Pons (tissue), 1 donor: ENCODE measurements around the gene PKIG.

Experiments
- DNase-seq: peaks from one replicate; pipeline ENCODE4 v3.0.0-alpha.2; 2016; ENCODE audit warnings: low spot score

PKIG gene

GRCh38 chr20:44664131-44664530 lies 81.8 kb downstream of the PKIG start:
- no peak for DNase-seq

DNA sequence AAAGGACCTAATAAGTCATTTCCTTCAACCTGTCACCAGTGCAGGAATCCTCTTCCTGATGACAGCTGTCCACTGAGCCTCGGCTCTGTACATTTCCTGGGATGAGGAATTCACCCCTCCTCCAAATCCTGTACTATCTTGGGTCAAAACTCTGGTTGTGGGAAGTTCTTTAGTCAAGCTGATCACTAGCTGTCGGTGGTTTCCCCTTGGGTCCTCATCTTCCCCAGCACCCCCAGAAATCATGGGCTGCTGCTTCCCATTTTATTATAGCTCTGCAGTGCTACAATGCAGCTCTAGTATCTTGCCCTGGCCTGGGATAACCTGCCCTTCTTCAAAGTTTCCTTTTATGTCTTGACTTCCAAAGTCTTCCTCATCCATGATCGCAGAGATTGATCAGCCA lies 83.7 kb downstream of the PKIG start:
- no peak for DNase-seq
